Measurements from ENCODE around the gene NRXN3. TPM values are rescaled to one million over a fixed set of nuclear protein-coding genes. Genes with fewer than 3 reads are reported as not detected.

Gene NRXN3
- total RNA-seq, 1 donor from 2014 or later, result 19.8 TPM

DNA sequence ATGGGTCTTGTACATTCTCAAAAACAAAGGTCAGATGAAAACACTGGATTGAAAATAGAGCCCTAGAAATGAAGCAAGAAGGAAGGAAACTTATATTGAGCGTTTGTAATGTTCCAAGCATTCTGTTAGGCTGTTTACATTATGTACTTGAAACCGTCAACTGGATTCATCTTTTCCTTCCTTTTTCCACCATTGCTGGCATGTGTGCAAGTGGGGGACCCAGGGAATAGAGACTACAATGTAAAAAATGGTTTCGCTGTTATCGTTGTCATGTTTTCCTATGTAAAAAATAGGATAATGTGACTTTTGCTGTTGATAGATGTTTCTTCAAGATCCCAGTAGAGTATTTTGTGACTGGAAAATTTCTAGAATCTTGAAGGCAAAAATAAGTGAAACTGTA, 913.2 kb downstream of the NRXN3 start:
- Mint-ChIP-seq H3K36me3 (no peaks in the 10 kb centered on the region), H3K9me3 (no peaks in the 10 kb centered on the region), H3K4me1 (ENCODE audit: unreplicated experiment) (no peaks in the 10 kb centered on the region), H3K27ac (no peak overlapping the region), H3K4me3 (no peak overlapping the region), H3K27me3 (no peaks in the 10 kb centered on the region)
- TF ChIP-seq, protein P1, sequence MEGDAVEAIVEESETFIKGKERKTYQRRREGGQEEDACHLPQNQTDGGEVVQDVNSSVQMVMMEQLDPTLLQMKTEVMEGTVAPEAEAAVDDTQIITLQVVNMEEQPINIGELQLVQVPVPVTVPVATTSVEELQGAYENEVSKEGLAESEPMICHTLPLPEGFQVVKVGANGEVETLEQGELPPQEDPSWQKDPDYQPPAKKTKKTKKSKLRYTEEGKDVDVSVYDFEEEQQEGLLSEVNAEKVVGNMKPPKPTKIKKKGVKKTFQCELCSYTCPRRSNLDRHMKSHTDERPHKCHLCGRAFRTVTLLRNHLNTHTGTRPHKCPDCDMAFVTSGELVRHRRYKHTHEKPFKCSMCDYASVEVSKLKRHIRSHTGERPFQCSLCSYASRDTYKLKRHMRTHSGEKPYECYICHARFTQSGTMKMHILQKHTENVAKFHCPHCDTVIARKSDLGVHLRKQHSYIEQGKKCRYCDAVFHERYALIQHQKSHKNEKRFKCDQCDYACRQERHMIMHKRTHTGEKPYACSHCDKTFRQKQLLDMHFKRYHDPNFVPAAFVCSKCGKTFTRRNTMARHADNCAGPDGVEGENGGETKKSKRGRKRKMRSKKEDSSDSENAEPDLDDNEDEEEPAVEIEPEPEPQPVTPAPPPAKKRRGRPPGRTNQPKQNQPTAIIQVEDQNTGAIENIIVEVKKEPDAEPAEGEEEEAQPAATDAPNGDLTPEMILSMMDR (conservative IDR thresholded peaks at IDR 0.05), result no peak
- DNase-seq (ENCODE audit: extremely low spot score, unreplicated experiment), result no peak

DNA sequence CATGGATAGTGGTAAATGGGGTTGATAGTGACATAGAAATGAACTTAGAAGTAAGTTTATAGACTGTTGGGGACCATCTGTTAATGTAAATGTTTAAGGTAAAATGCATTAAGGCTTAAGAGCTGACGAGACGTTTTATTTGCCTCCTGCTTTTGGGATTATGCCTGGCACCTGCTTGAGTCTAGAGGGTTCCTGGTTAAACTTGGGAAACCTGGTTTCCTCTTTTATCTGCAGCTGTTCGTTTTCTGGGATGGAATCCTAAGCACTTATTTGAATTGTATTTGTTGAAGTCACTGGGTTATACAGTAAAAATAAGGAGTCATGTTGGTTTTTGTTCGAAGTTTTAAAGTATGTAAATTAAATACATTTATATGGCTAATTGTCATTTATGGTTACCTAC, 914.7 kb downstream of the NRXN3 start:
- H3K27ac Mint-ChIP-seq, result no peak overlapping the region
- no peaks in the 10 kb centered on the region for H3K4me1 Mint-ChIP-seq (ENCODE audit: unreplicated experiment)
- DNase-seq (ENCODE audit: extremely low spot score, unreplicated experiment), result no peak
- H3K27me3 Mint-ChIP-seq, result no peaks in the 10 kb centered on the region
- H3K4me3 Mint-ChIP-seq, result no peak overlapping the region
- TF ChIP-seq, protein P1 (conservative IDR thresholded peaks at IDR 0.05), result no peak
- no peaks in the 10 kb centered on the region for H3K9me3 Mint-ChIP-seq
- H3K36me3 Mint-ChIP-seq, result no peaks in the 10 kb centered on the region

DNA sequence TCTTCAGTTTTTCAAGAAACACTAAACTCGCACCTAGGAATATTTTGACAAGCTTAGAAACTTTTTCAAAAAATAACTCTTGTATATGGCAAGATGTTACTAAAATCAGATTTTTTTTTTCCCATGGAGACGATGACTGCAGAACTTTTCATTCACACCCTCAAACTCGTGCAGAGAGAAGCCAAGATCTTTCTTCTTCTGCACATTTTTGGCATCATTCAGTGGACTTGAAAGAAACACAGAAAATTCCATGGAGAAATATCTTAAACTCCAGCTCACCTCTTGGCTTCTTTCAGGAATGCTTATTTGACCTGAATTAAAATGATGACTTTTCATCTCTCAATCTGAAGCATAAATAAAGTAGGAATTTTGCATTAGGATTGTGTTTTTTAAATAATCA, 919.4 kb downstream of the NRXN3 start:
- no peak for DNase-seq (ENCODE audit: extremely low spot score, unreplicated experiment)
- no peak overlapping the region for H3K4me3 Mint-ChIP-seq
- H3K27me3 Mint-ChIP-seq, result peaks cover 4% of the 10 kb centered on the region
- H3K4me1 Mint-ChIP-seq (ENCODE audit: unreplicated experiment), result peaks cover 10% of the 10 kb centered on the region
- H3K9me3 Mint-ChIP-seq, result no peaks in the 10 kb centered on the region
- TF ChIP-seq, protein P1 (conservative IDR thresholded peaks at IDR 0.05), result no peak
- H3K27ac Mint-ChIP-seq, result no peak overlapping the region
- H3K36me3 Mint-ChIP-seq, result no peaks in the 10 kb centered on the region

DNA sequence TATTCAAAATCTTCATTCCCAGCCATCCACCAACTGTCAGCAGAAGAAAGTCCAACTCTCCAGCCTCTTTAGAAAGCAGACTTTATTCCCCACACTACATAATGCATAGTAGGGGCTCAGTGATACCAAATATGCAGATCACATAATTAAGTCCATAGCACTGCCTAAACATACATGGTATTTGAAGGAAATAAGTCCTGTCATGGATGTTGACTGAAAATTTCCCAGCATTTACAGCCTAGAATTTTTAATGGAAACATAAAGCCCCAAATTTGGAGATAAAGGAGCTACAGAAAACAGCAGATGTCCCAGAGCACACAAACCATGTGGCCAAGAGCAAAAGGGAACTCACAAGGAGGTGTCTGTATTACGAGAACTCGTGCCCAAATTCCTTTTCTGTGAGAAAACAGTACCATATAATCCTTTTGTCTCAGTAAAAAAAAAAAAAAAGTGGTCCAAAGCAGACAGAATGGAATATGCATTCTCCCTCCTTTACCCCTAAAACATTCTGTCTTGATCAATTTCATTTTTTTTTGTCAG, 920.5 kb downstream of the NRXN3 start:
- peaks cover 10% of the 10 kb centered on the region for H3K4me1 Mint-ChIP-seq (ENCODE audit: unreplicated experiment)
- peaks cover 4% of the 10 kb centered on the region for H3K27me3 Mint-ChIP-seq
- no peak for DNase-seq (ENCODE audit: extremely low spot score, unreplicated experiment)
- H3K36me3 Mint-ChIP-seq, result no peaks in the 10 kb centered on the region
- no peak overlapping the region for H3K4me3 Mint-ChIP-seq
- H3K9me3 Mint-ChIP-seq, result no peaks in the 10 kb centered on the region
- no peak overlapping the region for H3K27ac Mint-ChIP-seq
- TF ChIP-seq, protein P1 (conservative IDR thresholded peaks at IDR 0.05), result no peak

DNA sequence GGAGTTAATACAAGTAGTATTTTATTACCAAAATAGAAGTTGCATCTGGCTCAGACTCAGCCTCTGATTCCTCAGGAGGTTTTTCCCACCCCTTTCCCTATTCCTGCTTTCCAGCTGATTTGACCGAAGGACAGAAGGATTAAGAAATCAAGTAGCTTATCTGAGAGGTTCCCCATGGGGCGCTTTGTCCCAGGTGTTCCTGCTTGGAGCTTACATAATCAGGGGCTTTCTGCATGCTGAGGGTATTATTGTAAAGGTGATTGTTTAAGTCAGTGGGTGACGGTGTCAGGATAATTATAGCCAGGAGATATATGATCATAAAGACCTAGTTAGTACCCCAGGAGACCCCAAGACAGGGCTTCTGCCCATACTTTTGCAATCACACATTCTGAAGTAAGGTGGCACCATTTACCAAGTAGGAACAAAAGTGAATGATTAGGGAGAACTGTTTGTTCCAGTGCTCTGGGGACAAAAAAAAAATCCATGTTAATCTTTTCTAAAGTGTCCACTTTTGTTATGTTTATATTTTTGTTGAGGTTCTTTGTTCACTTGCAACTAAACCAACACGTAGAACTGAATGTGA, 921.3 kb downstream of the NRXN3 start:
- Mint-ChIP-seq H3K4me3 (no peak overlapping the region), H3K4me1 (ENCODE audit: unreplicated experiment) (peaks cover 10% of the 10 kb centered on the region), H3K9me3 (no peaks in the 10 kb centered on the region), H3K27me3 (peaks cover 4% of the 10 kb centered on the region), H3K36me3 (no peaks in the 10 kb centered on the region), H3K27ac (no peak overlapping the region)
- no peak for DNase-seq (ENCODE audit: extremely low spot score, unreplicated experiment)
- TF ChIP-seq, protein P1 (conservative IDR thresholded peaks at IDR 0.05), result peak; percentile 19
